GM23338 (cell line): Measurements from ENCODE around the gene BAHCC1. TPM values are rescaled to one million over a fixed set of nuclear protein-coding genes. Genes with fewer than 3 reads are reported as not detected.

ENCODE experiments used
- ATAC-seq: fragments of 200-7000 bp; cut with Tn5 transposase; 3 replicates; pipeline ENCODE4 v1.9.1; 2020
- DNase-seq: peaks from one replicate; pipeline ENCODE4 v3.0.0-alpha.2; 2015; ENCODE audit warnings: low spot score
- H2AFZ ChIP-seq: fragments of 200-600 bp; sonication (generic); 2 replicates; pipeline ENCODE4 v1.8.0; 2016; ENCODE audit warnings: antibody characterized with exemption, mild to moderate bottlenecking, moderate library complexity
- H3F3A ChIP-seq: fragments of 200-600 bp; sonication (generic); replicated peaks from 2 replicates; pipeline ENCODE4 v1.8.0; 2017; ENCODE audit warnings: antibody characterized with exemption, mixed run types, low read depth
- H3K27ac ChIP-seq: fragments of 200-600 bp; sonication (generic); 2 replicates; pipeline ENCODE4 v1.6.1; 2016; ENCODE audit warnings: low read depth
- H3K27me3 ChIP-seq: fragments of 200-600 bp; sonication (generic); 2 replicates; pipeline ENCODE4 v1.8.0; 2016; ENCODE audit warnings: mild to moderate bottlenecking, mixed run types, moderate library complexity; ENCODE audit not compliant: insufficient read depth
- H3K36me3 ChIP-seq: fragments of 200-600 bp; sonication (generic); 2 replicates; pipeline ENCODE4 v1.8.0; 2016; ENCODE audit warnings: mild to moderate bottlenecking; ENCODE audit not compliant: insufficient read depth
- H3K4me1 ChIP-seq: fragments of 200-600 bp; sonication (generic); 2 replicates; pipeline ENCODE4 v1.8.0; 2016; ENCODE audit warnings: mild to moderate bottlenecking, moderate library complexity; ENCODE audit not compliant: insufficient read depth
- H3K4me2 ChIP-seq: fragments of 200-600 bp; sonication (generic); 2 replicates; pipeline ENCODE4 v1.7.1; 2017; ENCODE audit warnings: mixed run types
- H3K4me3 ChIP-seq: fragments of 200-600 bp; sonication (generic); 2 replicates; pipeline ENCODE4 v1.6.1; 2016; ENCODE audit warnings: mixed run types
- H3K79me2 ChIP-seq: fragments of 200-600 bp; sonication (generic); replicated peaks from 2 replicates; pipeline ENCODE4 v1.8.0; 2017; ENCODE audit warnings: mild to moderate bottlenecking; ENCODE audit not compliant: insufficient read depth
- H3K9me2 ChIP-seq: fragments of 200-600 bp; sonication (generic); 2 replicates; pipeline ENCODE4 v1.8.0; 2017; ENCODE audit not compliant: insufficient read depth
- H4K20me1 ChIP-seq: fragments of 200-600 bp; sonication (generic); replicated peaks from 2 replicates; pipeline ENCODE4 v1.8.0; 2017; ENCODE audit warnings: mild to moderate bottlenecking; ENCODE audit not compliant: insufficient read depth
- H3K27ac Mint-ChIP-seq: 2 replicates; pipeline ENCODE4 v1.8.0; 2020; ENCODE audit warnings: inconsistent platforms, mild to moderate bottlenecking, moderate library complexity, mixed read lengths
- H3K27me3 Mint-ChIP-seq: 3 replicates; pipeline ENCODE4 v1.8.0; 2022; ENCODE audit warnings: low read depth, mild to moderate bottlenecking, moderate library complexity, mixed read lengths, inconsistent platforms; ENCODE audit not compliant: insufficient read depth, poor library complexity
- H3K36me3 Mint-ChIP-seq: 3 replicates; pipeline ENCODE4 v1.8.0; 2021; ENCODE audit warnings: low read depth, mild to moderate bottlenecking, inconsistent platforms, moderate library complexity, mixed read lengths
- H3K4me1 Mint-ChIP-seq: 3 replicates; pipeline ENCODE4 v1.8.0; 2020; ENCODE audit warnings: mild to moderate bottlenecking, inconsistent platforms, mixed read lengths
- H3K4me3 Mint-ChIP-seq: 3 replicates; pipeline ENCODE4 v1.8.0; 2021; ENCODE audit warnings: moderate library complexity, mild to moderate bottlenecking, inconsistent platforms, mixed read lengths
- H3K9me3 Mint-ChIP-seq: 3 replicates; pipeline ENCODE4 v1.8.0; 2020; ENCODE audit warnings: moderate library complexity, mild to moderate bottlenecking, inconsistent platforms, mixed read lengths
- NANOG ChIP-seq: IDR thresholded peaks from 2 replicates; pipeline ENCODE4 v1.6.1; 2016; ENCODE audit warnings: antibody characterized with exemption, borderline replicate concordance
- ZNF462 ChIP-seq: fragments of 250-450 bp; sonication (Bioruptor Pico); IDR thresholded peaks from 2 replicates; pipeline ENCODE4 v1.5.0; 2020; ENCODE audit warnings: mild to moderate bottlenecking, moderate library complexity
- polyA plus RNA-seq: library from polyadenylated mRNA; unstranded; fragments of >200 nt; fragmentation: Nextera tagmentation; extraction: Ambion mirVana; gene quantifications from 2 replicates; pipeline ENCODE4 v1.2.1, GENCODE V29; 2016
- total RNA-seq: library from RNA; depleted of rRNA; stranded (reverse); fragments of >200 nt; shearing (Covaris generic); gene quantifications from 2 replicates; pipeline ENCODE4 v1.2.3, GENCODE V29; 2014

BAHCC1 gene
- total and polyA plus RNA-seq, 2 experiments from 2014 or later = 0.24 to 1.1 TPM

GRCh38 chr17:81489012-81489997 is 94.0 kb downstream of the BAHCC1 start:
- Histone ChIP-seq H3F3A (peaks cover 4% of the 10 kb centered on the region), H2AFZ (peak overlapping the region; percentile 19; the same call in 1 of the 2 replicates), H3K36me3 (no peaks in the 10 kb centered on the region), H4K20me1 (no peaks in the 10 kb centered on the region), H3K27me3 (peaks cover 23% of the 10 kb centered on the region), H3K79me2 (no peaks in the 10 kb centered on the region), H3K4me1 (peaks cover 32% of the 10 kb centered on the region), H3K4me2 (peak overlapping the region; percentile 78), H3K4me3 (peak overlapping the region; percentile 37), H3K27ac (peak overlapping the region; percentile 51; the same call in 1 of the 2 replicates), H3K9me2 (no peaks in the 10 kb centered on the region)
- H3K4me3 Mint-ChIP-seq = peak overlapping the region; percentile 55
- H3K27me3 Mint-ChIP-seq = peaks cover 47% of the 10 kb centered on the region
- peak; percentile 68 for DNase-seq
- TF ChIP-seq NANOG (no peak), ZNF462 (no peak)
- peak; percentile 34 for ATAC-seq
- no peaks in the 10 kb centered on the region for H3K9me3 Mint-ChIP-seq
- H3K36me3 Mint-ChIP-seq = no peaks in the 10 kb centered on the region
- H3K4me1 Mint-ChIP-seq = peaks cover 31% of the 10 kb centered on the region
- H3K27ac Mint-ChIP-seq = no peak overlapping the region
